IPS-18c (cell line): ENCODE measurements around the gene TWF2.

Experiments used
- H3K4me3 ChIP-seq: 2 replicates; pipeline ENCODE4 v1.7.0; 2013; ENCODE audit warnings: low read depth, mild to moderate bottlenecking, low read length, moderate library complexity; ENCODE audit not compliant: insufficient read depth
- H3K9me3 ChIP-seq: one replicate; pipeline ENCODE4 v1.6.1; 2013; ENCODE audit warnings: mild to moderate bottlenecking, low read length, moderate library complexity; ENCODE audit not compliant: control insufficient read depth, insufficient read depth

TWF2 gene

GRCh38 chr3:52231502-52232278, 7.3 kb downstream of the TWF2 start:
- Histone ChIP-seq H3K4me3 (no peak overlapping the region), H3K9me3 (no peaks in the 10 kb centered on the region)

GRCh38 chr3:52230889-52231499, 8.0 kb downstream of the TWF2 start:
- H3K4me3 ChIP-seq, result no peak overlapping the region
- H3K9me3 ChIP-seq, result no peaks in the 10 kb centered on the region

DNA sequence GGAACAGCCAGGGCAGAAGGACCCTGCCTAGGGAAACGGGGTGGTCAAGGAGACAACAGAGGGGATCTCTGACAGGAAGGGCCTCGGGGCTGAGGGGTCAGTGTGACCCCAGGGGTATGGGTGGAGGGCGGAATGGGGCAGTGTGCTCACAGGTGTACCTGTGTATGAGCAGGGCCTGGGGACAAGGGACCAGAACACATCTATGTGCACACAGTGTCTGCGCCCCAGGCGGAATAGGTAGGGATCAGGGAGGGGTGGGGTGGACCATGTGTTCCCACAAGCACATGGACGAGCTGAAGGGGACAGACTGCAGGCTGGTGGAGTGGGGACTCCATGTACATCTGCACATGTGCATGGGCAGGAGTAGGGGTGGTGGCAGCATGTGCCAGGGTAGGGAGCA, 8.5 kb downstream of the TWF2 start:
- no peak overlapping the region for H3K4me3 ChIP-seq
- H3K9me3 ChIP-seq, result no peaks in the 10 kb centered on the region

DNA sequence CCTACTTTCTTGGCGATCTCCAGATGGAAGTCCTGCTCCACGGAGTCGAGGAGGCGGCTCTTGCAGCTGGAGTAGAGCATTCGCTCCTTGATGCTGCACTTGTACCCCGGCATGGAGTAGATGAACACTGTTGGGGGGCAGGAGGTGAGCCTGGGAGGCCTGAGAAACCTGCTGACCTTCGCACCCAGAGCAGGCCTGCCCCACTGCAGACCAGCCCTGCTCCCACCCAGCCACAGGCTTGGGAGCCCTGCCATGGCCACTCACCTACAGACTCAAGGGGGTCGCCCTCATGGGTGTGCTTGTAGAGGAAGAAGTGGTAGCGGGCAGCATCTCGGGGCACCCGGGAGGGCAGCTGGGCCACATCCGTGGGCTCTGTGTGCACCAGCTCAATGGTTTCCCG, 9.3 kb downstream of the TWF2 start:
- H3K4me3 ChIP-seq, result no peak overlapping the region
- no peaks in the 10 kb centered on the region for H3K9me3 ChIP-seq

GRCh38 chr3:52228751-52229291, 10.1 kb downstream of the TWF2 start:
- no peaks in the 10 kb centered on the region for H3K9me3 ChIP-seq
- no peak overlapping the region for H3K4me3 ChIP-seq

DNA sequence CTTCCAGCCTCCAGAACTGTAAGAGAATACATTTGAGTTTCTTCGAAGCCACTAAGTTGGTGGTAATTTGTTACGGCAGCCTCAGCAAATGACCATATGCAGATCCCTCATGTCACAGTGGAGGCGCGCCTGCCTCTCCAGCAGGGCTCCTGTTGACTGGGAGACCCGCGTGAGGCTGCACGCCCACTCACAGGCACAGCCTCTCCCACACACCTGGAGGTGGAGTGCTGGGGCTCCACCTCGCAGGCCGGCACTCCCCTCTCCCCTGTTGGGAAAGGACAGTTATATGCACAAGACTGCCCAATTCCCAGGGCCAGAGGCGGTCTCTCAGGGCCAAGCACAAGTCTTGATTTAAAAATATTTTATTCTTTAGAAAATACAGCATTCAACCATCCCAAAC, 10.7 kb downstream of the TWF2 start:
- no peak overlapping the region for H3K4me3 ChIP-seq
- H3K9me3 ChIP-seq, result no peaks in the 10 kb centered on the region

DNA sequence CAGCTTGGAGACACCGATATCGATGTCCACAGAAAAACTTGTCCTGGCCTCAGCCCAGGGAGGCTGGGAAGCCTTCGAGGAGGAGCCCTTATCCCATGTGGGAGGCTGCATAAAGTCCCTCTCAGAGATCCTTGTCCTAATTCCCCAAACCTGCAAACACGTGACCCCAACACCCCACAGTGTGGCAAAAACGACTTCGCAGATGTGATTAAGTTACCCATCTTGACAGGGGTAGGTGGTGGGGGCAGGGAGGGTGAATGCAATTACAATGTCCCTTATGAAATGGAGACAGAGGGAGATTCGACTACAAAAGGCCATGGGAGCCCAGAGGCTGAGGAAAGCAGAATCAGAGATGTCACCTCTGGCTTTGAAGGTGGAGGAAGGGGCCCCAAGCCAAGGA, 11.2 kb downstream of the TWF2 start:
- H3K9me3 ChIP-seq, result peaks cover 2% of the 10 kb centered on the region
- H3K4me3 ChIP-seq, result no peak overlapping the region

- Histone ChIP-seq H3K9me3 (peaks cover 2% of the 10 kb centered on the region), H3K4me3 (no peak overlapping the region)
These were observed 11.8 kb downstream of the TWF2 start for GRCh38 chr3:52227117-52227516.

GRCh38 chr3:52226229-52226817, 12.6 kb downstream of the TWF2 start:
- H3K4me3 ChIP-seq, result no peak overlapping the region
- peaks cover 2% of the 10 kb centered on the region for H3K9me3 ChIP-seq

- no peak within 1 kb of the TSS for H3K4me3 ChIP-seq
These were observed 13.3 kb downstream of the TWF2 start, which contains the start of gene TLR9 for GRCh38 chr3:52225452-52226228. Gene TLR9, minus strand, starts transcription at chr3:52225645. Its CDS starts 116 bp downstream, at chr3:52225529.

GRCh38 chr3:52223449-52224408, 15.2 kb downstream of the TWF2 start:
- H3K9me3 ChIP-seq, result peaks cover 2% of the 10 kb centered on the region
- no peak overlapping the region for H3K4me3 ChIP-seq

More at GRCh38 chr3:52225452-52226228, 13.3 kb downstream of the TWF2 start, which contains the start of gene TLR9:
- H3K9me3 ChIP-seq, result peaks cover 2% of the 10 kb centered on the region

DNA sequence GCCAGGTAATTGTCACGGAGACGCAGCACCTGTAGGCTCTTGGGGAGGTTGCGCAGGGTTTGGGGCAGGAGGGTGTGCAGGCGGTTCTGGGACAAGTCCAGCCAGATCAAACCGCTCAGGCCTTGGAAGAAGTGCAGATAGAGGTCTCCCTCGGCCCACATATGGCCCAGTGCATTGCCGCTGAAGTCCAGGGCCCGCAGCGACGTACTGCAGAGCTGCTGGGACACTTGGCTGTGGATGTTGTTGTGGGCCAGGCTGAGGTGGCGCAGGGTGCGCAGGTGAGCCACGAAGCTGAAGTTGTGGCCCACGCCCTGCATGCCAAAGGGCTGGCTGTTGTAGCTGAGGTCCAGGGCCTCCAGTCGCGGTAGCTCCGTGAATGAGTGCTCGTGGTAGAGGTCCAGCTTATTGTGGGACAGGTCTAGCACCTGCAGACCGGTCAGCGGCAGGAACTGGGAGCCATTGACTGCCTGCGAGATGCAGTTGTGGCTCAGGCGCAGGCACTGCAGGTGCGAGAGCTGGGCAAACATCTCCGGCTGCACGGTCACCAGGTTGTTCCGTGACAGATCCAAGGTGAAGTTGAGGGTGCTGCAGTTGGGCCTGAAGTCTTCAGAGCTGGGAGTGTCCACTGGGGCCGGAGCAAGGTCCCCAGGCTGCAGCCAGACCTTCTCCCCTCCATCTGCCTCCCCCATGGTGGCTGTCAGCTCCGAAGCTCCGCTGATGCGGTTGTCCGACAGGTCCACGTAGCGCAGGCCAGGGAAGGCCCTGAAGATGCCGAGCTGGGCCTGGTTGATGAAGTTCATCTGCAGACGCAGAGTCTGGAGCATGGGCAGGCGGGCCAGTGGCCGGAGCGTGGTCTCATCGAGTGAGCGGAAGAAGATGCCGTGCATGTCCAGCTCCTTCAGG, 16.4 kb downstream of the TWF2 start:
- Histone ChIP-seq H3K9me3 (peaks cover 2% of the 10 kb centered on the region), H3K4me3 (no peak overlapping the region)

GRCh38 chr3:52221563-52222318, 17.2 kb downstream of the TWF2 start:
- Histone ChIP-seq H3K4me3 (no peak overlapping the region), H3K9me3 (peaks cover 2% of the 10 kb centered on the region)

DNA sequence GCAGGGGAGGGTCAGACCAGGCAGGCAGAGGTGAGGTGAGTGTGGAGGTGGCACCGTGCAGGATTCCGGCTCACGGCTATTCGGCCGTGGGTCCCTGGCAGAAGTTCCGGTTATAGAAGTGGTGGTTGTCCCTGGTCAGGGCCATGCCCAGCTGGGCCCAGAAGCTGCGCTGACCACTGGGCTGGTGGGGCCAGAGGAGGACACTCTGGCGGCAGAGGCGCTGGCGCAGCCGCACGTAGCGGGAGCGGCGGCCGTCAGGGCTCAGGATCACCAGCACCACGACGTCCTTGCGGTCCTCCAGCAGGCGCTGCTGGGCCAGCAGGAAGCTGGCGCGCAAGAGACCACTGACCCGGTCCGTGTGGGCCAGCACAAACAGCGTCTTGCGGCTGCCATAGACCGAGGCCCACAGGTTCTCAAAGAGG, 17.8 kb downstream of the TWF2 start:
- H3K9me3 ChIP-seq, result peaks cover 2% of the 10 kb centered on the region
- no peak overlapping the region for H3K4me3 ChIP-seq
